NB4 (cell line): ENCODE results near the gene PHOSPHO2.

Experiments
- DNase-seq: peaks from one replicate; pipeline ENCODE4 v3.0.0; 2010; ENCODE audit warnings: low read depth
- H3K4me3 ChIP-seq: one replicate; pipeline ENCODE4 v1.5.1; 2011; ENCODE audit warnings: mild to moderate bottlenecking, low read depth, low read length, moderate library complexity
- CTCF ChIP-seq: IDR thresholded peaks from one replicate; pipeline ENCODE4 v1.5.1; 2012; ENCODE audit warnings: low read depth, low read length
- MYC ChIP-seq: IDR thresholded peaks from 2 replicates; pipeline ENCODE4 v1.6.1; 2011; ENCODE audit warnings: low read depth, low read length
- POLR2A ChIP-seq: IDR thresholded peaks from 2 replicates; pipeline ENCODE4 v1.6.1; 2011; ENCODE audit warnings: mild to moderate bottlenecking; ENCODE audit not compliant: insufficient read length; ENCODE audit errors: extremely low read depth
- TF ChIP-seq, protein P1 (sequence below): IDR thresholded peaks from 2 replicates; pipeline ENCODE4 v1.6.1; 2011; ENCODE audit warnings: low read depth, low read length

PHOSPHO2 gene

DNA sequence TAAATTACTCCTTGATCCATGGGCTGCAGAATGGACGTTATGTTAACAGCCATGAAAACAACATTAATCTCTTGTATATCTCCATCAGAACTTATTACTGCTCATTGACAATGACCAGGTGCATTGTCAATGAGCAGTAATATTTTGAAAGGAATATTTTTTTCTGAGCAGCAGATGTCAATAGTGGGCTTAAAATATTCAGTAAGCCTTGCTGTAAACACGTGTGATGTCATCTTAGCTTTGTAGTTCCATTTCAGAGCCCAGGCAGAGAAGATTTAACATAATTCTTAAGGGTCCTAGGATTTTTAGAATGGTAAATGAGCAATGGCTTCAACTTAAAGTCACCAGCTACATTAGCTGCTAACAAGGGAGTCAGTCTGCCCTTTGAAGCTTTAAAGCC is 26.7 kb upstream of the PHOSPHO2 start:
- no peak for TF ChIP-seq MYC
- no peak for TF ChIP-seq CTCF
- TF ChIP-seq, protein P1, sequence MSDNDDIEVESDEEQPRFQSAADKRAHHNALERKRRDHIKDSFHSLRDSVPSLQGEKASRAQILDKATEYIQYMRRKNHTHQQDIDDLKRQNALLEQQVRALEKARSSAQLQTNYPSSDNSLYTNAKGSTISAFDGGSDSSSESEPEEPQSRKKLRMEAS, result no peak
- TF ChIP-seq POLR2A, result no peak
- DNase-seq, result no peak
- no peak overlapping the region for H3K4me3 ChIP-seq

DNA sequence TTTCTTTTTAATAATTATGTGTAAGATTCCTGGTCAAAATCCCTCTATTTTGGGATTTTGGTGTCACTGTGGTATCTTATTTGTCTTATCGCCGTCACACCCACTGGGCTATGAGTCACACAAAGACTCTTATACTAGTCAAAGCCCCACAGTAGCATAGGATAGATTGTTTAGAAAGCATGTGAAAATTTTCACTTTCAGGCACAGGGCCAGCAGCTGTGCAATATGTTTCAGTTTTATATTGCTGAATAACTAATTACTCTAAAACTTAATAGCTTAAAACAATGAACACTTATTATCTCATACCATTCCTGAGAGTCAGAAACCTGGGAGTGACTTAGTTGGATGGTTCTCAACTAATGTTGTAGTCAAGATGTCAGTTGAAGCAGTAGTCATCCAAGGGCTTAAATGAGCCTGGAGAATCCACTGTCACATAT is 24.0 kb upstream of the PHOSPHO2 start:
- H3K4me3 ChIP-seq, result no peak overlapping the region
- DNase-seq, result no peak
- TF ChIP-seq MYC (no peak), POLR2A (no peak), CTCF (no peak)
- TF ChIP-seq, protein P1, result no peak

DNA sequence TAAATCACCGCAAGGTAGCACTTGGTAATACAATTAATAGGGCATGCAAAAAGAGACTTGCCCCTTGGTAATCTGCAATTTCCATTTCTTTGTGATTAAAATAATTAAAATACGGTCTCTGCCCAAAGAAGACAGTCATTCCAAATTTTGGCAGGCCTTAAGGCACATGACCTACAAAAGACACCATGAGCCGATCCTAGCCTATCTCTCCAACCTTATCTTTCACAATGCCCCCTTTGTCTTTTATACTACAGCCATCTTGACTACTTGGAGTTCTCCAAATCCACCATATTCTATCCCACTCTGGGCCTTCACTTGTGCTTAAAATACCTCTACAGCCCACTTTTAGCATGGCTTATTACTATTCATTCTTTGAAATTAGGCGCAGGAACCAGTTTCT is 23.3 kb upstream of the PHOSPHO2 start:
- no peak overlapping the region for H3K4me3 ChIP-seq
- DNase-seq, result no peak
- TF ChIP-seq, protein P1, result no peak
- TF ChIP-seq CTCF (no peak), MYC (no peak), POLR2A (no peak)

DNA sequence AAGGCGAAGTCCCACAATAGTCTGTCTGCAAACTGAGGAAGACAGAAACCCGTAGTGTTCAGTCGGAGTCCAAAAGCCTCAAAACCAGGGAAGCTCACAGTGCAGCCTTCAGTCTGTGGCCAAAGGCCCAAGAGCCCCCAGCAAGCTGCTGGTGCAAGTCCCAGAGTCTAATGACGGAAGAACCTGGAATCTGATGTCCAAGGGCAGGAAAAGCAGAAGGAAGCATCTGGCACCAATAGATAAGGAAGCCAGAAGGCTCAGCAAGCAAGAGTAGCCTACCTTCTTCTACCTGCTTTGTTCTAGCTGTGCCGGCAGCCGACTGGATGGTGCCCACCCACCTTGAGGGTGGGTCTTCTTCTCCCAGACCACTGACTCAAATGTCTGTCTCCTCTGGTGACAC is 21.9 kb upstream of the PHOSPHO2 start:
- H3K4me3 ChIP-seq, result no peak overlapping the region
- no peak for DNase-seq
- TF ChIP-seq POLR2A, result no peak
- no peak for TF ChIP-seq CTCF

GRCh38 chr2:169673106-169673505 is 21.2 kb upstream of the PHOSPHO2 start:
- no peak for TF ChIP-seq POLR2A
- TF ChIP-seq CTCF, result no peak
- TF ChIP-seq, protein P1, result no peak
- no peak for TF ChIP-seq MYC
- H3K4me3 ChIP-seq, result no peak overlapping the region
- DNase-seq, result no peak

- H3K4me3 ChIP-seq, result no peak overlapping the region
- TF ChIP-seq CTCF, result no peak
- TF ChIP-seq POLR2A, result no peak
- no peak for TF ChIP-seq MYC
- TF ChIP-seq, protein P1, result no peak
- no peak for DNase-seq
Observed at GRCh38 chr2:169673921-169674320, 20.3 kb upstream of the PHOSPHO2 start.
